ENCODE measurements around the gene CADM2. TPM values are rescaled to one million over a fixed set of nuclear protein-coding genes. Genes with fewer than 3 reads are reported as not detected.

The CADM2 gene
- total RNA-seq, 1 experiment from 2014 or later: 10.9 TPM

DNA sequence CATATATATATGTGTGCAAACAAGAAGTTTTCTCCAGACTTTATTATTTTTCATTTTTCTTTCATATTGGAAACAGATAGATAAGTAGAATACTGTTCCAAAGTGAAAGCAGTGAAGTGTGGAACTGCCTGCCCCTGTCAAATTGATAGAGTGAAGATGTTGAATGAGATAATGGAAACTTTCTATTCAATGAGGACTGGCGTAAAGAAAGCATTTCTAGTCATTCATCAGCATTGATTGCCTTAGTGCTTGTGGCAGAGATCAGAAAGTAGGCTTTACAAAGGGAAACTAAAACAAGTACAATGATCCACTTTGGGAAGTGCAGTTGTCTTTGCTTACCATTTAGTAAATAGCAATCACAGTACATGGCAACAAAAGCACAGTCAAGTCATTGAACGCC, 300.0 kb downstream of the CADM2 start:
- H3T11ph ChIP-seq (ENCODE audit: low read length): no peak overlapping the region
- Mint-ChIP-seq H3K9me3 (no peaks in the 10 kb centered on the region), H3K27ac (no peak overlapping the region), H3K4me1 (peaks cover 6 to 8% of the 10 kb centered on the region in 2 experiments; a peak in 2 of 4 replicates), H3K36me3 (ENCODE audit: insufficient read depth in 1 of 3, low read depth in 3 of 3) (no peaks in the 10 kb centered on the region), H3K27me3 (ENCODE audit: low read depth) (no peaks in the 10 kb centered on the region), H3K4me3 (no peak overlapping the region)
- H3K9ac ChIP-seq (ENCODE audit: extremely low read depth, insufficient read length, low read length): no peak overlapping the region
- H3K4me2 ChIP-seq (ENCODE audit: insufficient read depth, insufficient read length, low read length): no peak overlapping the region
- H2BK120ac ChIP-seq (ENCODE audit: low read depth, low read length, poor library complexity, severe bottlenecking): no peak overlapping the region
- H2BK15ac ChIP-seq (ENCODE audit: low read depth, low read length): no peak overlapping the region
- H3K14ac ChIP-seq (ENCODE audit: insufficient read depth, low read length): no peak overlapping the region
- no CpG with 5 or more reads among the region's 2 CpGs for WGBS (ENCODE audit: extremely low coverage, insufficient read length, low lambda C conversion rate)
- no peaks in the 10 kb centered on the region for H3K79me2 ChIP-seq (ENCODE audit: insufficient read depth, low read length)
- no peaks in the 10 kb centered on the region for H3K23me2 ChIP-seq (ENCODE audit: insufficient read length, low read depth, low read length, poor library complexity, severe bottlenecking)
- H4K5ac ChIP-seq (ENCODE audit: insufficient read length, low read depth, low read length): no peak overlapping the region
- no peak overlapping the region for H2AK5ac ChIP-seq (ENCODE audit: insufficient read length, low read length)
- H3K4me1 ChIP-seq (ENCODE audit: insufficient read depth, low read length): no peaks in the 10 kb centered on the region
- H2AFZ ChIP-seq (ENCODE audit: low read length): no peak overlapping the region
- TF ChIP-seq, protein P1, sequence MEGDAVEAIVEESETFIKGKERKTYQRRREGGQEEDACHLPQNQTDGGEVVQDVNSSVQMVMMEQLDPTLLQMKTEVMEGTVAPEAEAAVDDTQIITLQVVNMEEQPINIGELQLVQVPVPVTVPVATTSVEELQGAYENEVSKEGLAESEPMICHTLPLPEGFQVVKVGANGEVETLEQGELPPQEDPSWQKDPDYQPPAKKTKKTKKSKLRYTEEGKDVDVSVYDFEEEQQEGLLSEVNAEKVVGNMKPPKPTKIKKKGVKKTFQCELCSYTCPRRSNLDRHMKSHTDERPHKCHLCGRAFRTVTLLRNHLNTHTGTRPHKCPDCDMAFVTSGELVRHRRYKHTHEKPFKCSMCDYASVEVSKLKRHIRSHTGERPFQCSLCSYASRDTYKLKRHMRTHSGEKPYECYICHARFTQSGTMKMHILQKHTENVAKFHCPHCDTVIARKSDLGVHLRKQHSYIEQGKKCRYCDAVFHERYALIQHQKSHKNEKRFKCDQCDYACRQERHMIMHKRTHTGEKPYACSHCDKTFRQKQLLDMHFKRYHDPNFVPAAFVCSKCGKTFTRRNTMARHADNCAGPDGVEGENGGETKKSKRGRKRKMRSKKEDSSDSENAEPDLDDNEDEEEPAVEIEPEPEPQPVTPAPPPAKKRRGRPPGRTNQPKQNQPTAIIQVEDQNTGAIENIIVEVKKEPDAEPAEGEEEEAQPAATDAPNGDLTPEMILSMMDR (conservative IDR thresholded peaks at IDR 0.05): no peak
- no peaks in the 10 kb centered on the region for H3K79me1 ChIP-seq (ENCODE audit: insufficient read depth, low read depth, low read length, poor library complexity, severe bottlenecking)
- DNase-seq: no peak
- H4K8ac ChIP-seq (replicated peaks; ENCODE audit: insufficient read length, low read depth, low read length): no peak overlapping the region
- no peak overlapping the region for H3K23ac ChIP-seq (ENCODE audit: insufficient read length, low read depth, low read length)
- no peak overlapping the region for H2BK5ac ChIP-seq (ENCODE audit: insufficient read length, low read length)
- H3K27ac ChIP-seq (ENCODE audit: insufficient read length, low read depth, low read length): no peak overlapping the region
- no peaks in the 10 kb centered on the region for H4K20me1 ChIP-seq (ENCODE audit: control insufficient read depth, insufficient read depth, insufficient read length)
- no peak overlapping the region for H3K18ac ChIP-seq (ENCODE audit: insufficient read length, low read depth, low read length)
- no peak overlapping the region for H2BK12ac ChIP-seq (ENCODE audit: insufficient read length, low read depth, low read length)
- H3K9me3 ChIP-seq (ENCODE audit: control insufficient read depth, low read depth, low read length): no peaks in the 10 kb centered on the region
- no peak overlapping the region for H3K56ac ChIP-seq (ENCODE audit: insufficient read length, low read depth, low read length)
- no peak overlapping the region for H4K91ac ChIP-seq (ENCODE audit: insufficient read length, low read depth, low read length)
- no peaks in the 10 kb centered on the region for H3K27me3 ChIP-seq (ENCODE audit: insufficient read depth, low read length)
- no peak overlapping the region for H3K4ac ChIP-seq (ENCODE audit: low read depth, low read length)
- H2BK20ac ChIP-seq (ENCODE audit: low read depth, low read length, poor library complexity, severe bottlenecking): no peak overlapping the region

Data from H9 (cell line).